ENCODE measurements around the gene DOK6.

The DOK6 gene

GRCh38 chr18:69784815-69785214 is 384.1 kb downstream of the DOK6 start:
- TF ChIP-seq, protein P1, sequence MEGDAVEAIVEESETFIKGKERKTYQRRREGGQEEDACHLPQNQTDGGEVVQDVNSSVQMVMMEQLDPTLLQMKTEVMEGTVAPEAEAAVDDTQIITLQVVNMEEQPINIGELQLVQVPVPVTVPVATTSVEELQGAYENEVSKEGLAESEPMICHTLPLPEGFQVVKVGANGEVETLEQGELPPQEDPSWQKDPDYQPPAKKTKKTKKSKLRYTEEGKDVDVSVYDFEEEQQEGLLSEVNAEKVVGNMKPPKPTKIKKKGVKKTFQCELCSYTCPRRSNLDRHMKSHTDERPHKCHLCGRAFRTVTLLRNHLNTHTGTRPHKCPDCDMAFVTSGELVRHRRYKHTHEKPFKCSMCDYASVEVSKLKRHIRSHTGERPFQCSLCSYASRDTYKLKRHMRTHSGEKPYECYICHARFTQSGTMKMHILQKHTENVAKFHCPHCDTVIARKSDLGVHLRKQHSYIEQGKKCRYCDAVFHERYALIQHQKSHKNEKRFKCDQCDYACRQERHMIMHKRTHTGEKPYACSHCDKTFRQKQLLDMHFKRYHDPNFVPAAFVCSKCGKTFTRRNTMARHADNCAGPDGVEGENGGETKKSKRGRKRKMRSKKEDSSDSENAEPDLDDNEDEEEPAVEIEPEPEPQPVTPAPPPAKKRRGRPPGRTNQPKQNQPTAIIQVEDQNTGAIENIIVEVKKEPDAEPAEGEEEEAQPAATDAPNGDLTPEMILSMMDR (IDR thresholded peaks at IDR 0.05; ENCODE audit: extremely low read depth, missing control alignments): no peak
- no peak for DNase-seq (ENCODE audit: low spot score)

DNA sequence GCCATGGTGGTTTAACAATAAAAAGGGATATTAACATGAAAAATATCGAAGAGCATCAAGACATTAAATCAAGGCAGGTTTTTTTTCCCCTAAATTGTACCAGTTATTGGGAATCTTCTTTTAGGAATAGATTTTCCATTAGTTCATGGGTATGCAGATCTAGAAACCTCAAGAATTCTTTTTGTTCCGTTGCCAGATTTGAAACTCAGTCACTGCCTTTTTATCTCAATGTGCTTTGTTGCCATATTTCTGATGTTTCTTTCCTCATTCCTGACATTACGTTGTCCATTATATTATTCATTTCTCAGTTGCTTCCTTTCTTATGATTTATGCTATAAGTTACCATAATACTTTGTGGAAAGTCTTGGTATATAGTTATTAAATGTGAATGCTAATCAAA is 384.8 kb downstream of the DOK6 start:
- TF ChIP-seq, protein P1 (IDR thresholded peaks at IDR 0.05; ENCODE audit: extremely low read depth, missing control alignments): no peak
- DNase-seq (ENCODE audit: low spot score): no peak

DNA sequence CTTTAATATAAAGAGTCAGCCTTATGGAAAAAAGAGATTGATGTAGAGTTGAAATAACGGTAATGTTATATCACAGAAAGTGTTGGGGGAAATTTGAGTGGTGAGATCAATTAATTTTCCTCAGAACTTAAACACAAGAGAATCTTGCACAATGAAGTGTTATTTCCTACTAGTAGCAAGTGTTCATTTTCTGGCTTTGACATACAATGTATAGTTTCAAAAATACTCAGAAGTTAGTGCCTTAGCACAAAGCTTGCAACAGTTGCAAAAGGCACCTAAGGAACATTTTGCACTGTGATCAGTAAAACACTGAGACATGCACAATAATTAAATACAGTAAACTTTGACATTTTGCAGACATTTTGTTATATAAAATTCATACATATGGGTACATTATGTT is 385.7 kb downstream of the DOK6 start:
- TF ChIP-seq, protein P1 (IDR thresholded peaks at IDR 0.05; ENCODE audit: extremely low read depth, missing control alignments): no peak
- no peak for DNase-seq (ENCODE audit: low spot score)

GRCh38 chr18:69787825-69788547 is 387.3 kb downstream of the DOK6 start:
- TF ChIP-seq, protein P1 (IDR thresholded peaks at IDR 0.05; ENCODE audit: extremely low read depth, missing control alignments): no peak
- no peak for DNase-seq (ENCODE audit: low spot score)

GRCh38 chr18:69789794-69790193 is 389.1 kb downstream of the DOK6 start:
- TF ChIP-seq, protein P1 (IDR thresholded peaks at IDR 0.05; ENCODE audit: extremely low read depth, missing control alignments): no peak
- DNase-seq (ENCODE audit: low spot score): no peak

- TF ChIP-seq, protein P1 (IDR thresholded peaks at IDR 0.05; ENCODE audit: extremely low read depth, missing control alignments): no peak
- no peak for DNase-seq (ENCODE audit: low spot score)
Observed at GRCh38 chr18:69790649-69791048, 390.0 kb downstream of the DOK6 start.

DNA sequence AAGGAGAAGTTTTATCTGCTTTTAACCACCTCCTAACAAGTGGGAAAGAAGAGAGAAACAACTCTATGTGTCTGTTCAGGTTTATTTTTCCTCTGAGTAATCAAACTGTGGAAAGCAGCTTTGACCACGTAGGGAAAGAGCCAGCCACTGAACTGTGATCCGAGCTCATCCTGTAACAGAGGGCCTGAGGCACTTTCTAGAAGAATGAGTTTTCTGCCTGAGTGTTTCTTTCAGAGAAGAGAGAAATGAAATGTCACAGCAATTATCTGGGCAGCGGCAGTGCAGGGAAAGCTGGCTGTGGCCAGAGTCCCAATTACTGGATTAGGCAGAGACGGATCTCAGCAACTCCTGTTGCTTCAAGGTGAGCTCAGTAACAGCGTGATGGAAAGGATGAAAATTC is 395.1 kb downstream of the DOK6 start:
- TF ChIP-seq, protein P1 (IDR thresholded peaks at IDR 0.05; ENCODE audit: extremely low read depth, missing control alignments): no peak
- DNase-seq (ENCODE audit: low spot score): no peak
